Measurements from ENCODE around the gene MTHFR. TPM values are rescaled to one million over a fixed set of nuclear protein-coding genes. Genes with fewer than 3 reads are reported as not detected.
A peak's percentile ranks its signal among the peaks of the same experiment; 100 is the strongest.

MTHFR gene
- total RNA-seq, 1 donor from 2014 or later = 45.4 TPM

- TF ChIP-seq CTCF (IDR thresholded peaks at IDR 0.05) = no peak
- intact Hi-C loops (cut with DNase I) = no loop called here
- Histone ChIP-seq H3K36me3 (no peaks in the 10 kb centered on the region), H3K4me3 (peak overlapping the region; percentile 35), H3K9me3 (no peaks in the 10 kb centered on the region), H3K4me1 (peaks cover 49% of the 10 kb centered on the region), H3K27me3 (no peaks in the 10 kb centered on the region), H3K27ac (peak overlapping the region; percentile 63)
- DNase-seq (no peak), ATAC-seq (no peak)
These were observed 21.3 kb downstream of the MTHFR start for GRCh38 chr1:11784256-11784992.

GRCh38 chr1:11783556-11783955, 22.2 kb downstream of the MTHFR start:
- no peak overlapping the region for H3K27ac ChIP-seq
- DNase-seq (no peak), ATAC-seq (no peak)
- peaks cover 40% of the 10 kb centered on the region for H3K4me1 ChIP-seq
- no peaks in the 10 kb centered on the region for H3K27me3 ChIP-seq
- no peak overlapping the region for H3K4me3 ChIP-seq
- no peaks in the 10 kb centered on the region for H3K36me3 ChIP-seq
- H3K9me3 ChIP-seq = no peaks in the 10 kb centered on the region
- no peak for TF ChIP-seq CTCF (IDR thresholded peaks at IDR 0.05)
- intact Hi-C loops (cut with DNase I) = no loop called here

GRCh38 chr1:11782127-11782708, 23.5 kb downstream of the MTHFR start:
- intact Hi-C loops (cut with DNase I) = no loop called here
- Histone ChIP-seq H3K4me3 (no peak overlapping the region), H3K4me1 (peaks cover 28% of the 10 kb centered on the region), H3K27ac (no peak overlapping the region), H3K36me3 (no peaks in the 10 kb centered on the region), H3K27me3 (no peaks in the 10 kb centered on the region), H3K9me3 (no peaks in the 10 kb centered on the region)
- ATAC-seq = no peak
- no peak for DNase-seq
- no peak for TF ChIP-seq CTCF (IDR thresholded peaks at IDR 0.05)

GRCh38 chr1:11781297-11781696, 24.5 kb downstream of the MTHFR start:
- TF ChIP-seq CTCF (IDR thresholded peaks at IDR 0.05) = no peak
- ATAC-seq (no peak), DNase-seq (no peak)
- H3K4me1 ChIP-seq = peaks cover 20% of the 10 kb centered on the region
- no peak overlapping the region for H3K4me3 ChIP-seq
- no peaks in the 10 kb centered on the region for H3K9me3 ChIP-seq
- no peaks in the 10 kb centered on the region for H3K36me3 ChIP-seq
- intact Hi-C loops (cut with DNase I) = no loop called here
- H3K27me3 ChIP-seq = no peaks in the 10 kb centered on the region
- H3K27ac ChIP-seq = no peak overlapping the region

GRCh38 chr1:11780380-11781147, 25.2 kb downstream of the MTHFR start:
- no peaks in the 10 kb centered on the region for H3K27me3 ChIP-seq
- TF ChIP-seq CTCF (IDR thresholded peaks at IDR 0.05) = no peak
- intact Hi-C loops (cut with DNase I) = no loop called here
- H3K4me1 ChIP-seq = peaks cover 13% of the 10 kb centered on the region
- no peak overlapping the region for H3K4me3 ChIP-seq
- no peak for ATAC-seq
- no peak for DNase-seq
- H3K36me3 ChIP-seq = no peaks in the 10 kb centered on the region
- H3K27ac ChIP-seq = no peak overlapping the region
- H3K9me3 ChIP-seq = no peaks in the 10 kb centered on the region
